Thyroid gland (tissue), 4 donors: ENCODE results near the gene HIVEP3. TPM values are rescaled to one million over a fixed set of nuclear protein-coding genes. Genes with fewer than 3 reads are reported as not detected.
A peak's percentile ranks its signal among the peaks of the same experiment; 100 is the strongest.

Experiments used
- DNase-seq, 2 donors: peaks; one replicate each; pipeline ENCODE4 v3.0.0-alpha.2; 2019
- H3K27ac ChIP-seq, 3 donors: fragments of 200-600 bp; sonication (generic); 1 replicate in 2 of 3; 2 replicates in 1 of 3; pipeline ENCODE4 v1.5.1; 2016 to 2019; ENCODE audit warnings: mild to moderate bottlenecking in 1 of 3, moderate library complexity in 1 of 3
- H3K27me3 ChIP-seq: fragments of 200-600 bp; sonication (generic); one replicate; pipeline ENCODE4 v1.5.1; 2019
- H3K36me3 ChIP-seq, 2 donors: fragments of 200-600 bp; sonication (generic); one replicate each; pipeline ENCODE4 v1.5.1; 2016 to 2019
- H3K4me1 ChIP-seq, 2 donors: fragments of 200-600 bp; sonication (generic); one replicate each; pipeline ENCODE4 v1.5.1; 2017 to 2019
- H3K4me3 ChIP-seq, 3 donors: fragments of 200-600 bp; sonication (generic); replicated peaks in 1 of 3; 1 replicate in 2 of 3; 2 replicates in 1 of 3; pipeline ENCODE4 v1.5.1; 2016; ENCODE audit warnings: mild to moderate bottlenecking in 1 of 3
- H3K9me3 ChIP-seq: fragments of 200-600 bp; sonication (generic); one replicate; pipeline ENCODE4 v1.5.1; 2017
- CTCF ChIP-seq, 6 experiments: fragments of 200-600 bp in 3 of 6; fragments of 450-650 bp in 3 of 6; sonication (generic) in 3 of 6; IDR thresholded peaks; one replicate each; pipeline ENCODE4 v1.5.1; 2016 to 2019; ENCODE audit warnings: antibody characterized with exemption in 6 of 6, mild to moderate bottlenecking in 2 of 6, inconsistent platforms in 1 of 6, moderate library complexity in 1 of 6
- POLR2A ChIP-seq, 2 donors: fragments of 450-650 bp; IDR thresholded peaks; one replicate each; pipeline ENCODE4 v1.6.1; 2017; ENCODE audit warnings: antibody characterized with exemption in 2 of 2, mild to moderate bottlenecking in 2 of 2, moderate library complexity in 1 of 2
- WGBS, 2 donors: methylation state at CpG; one replicate each; pipeline ENCODE4 v1.1.5; 2017; 5-methylcytosine and 5-hydroxymethylcytosine counted together
- intact Hi-C: fragments of 100-400 bp; cut with DNase I; formaldehyde crosslinking; loops from one replicate; pipeline ENCODE4 v1.15.1; 2023
- total RNA-seq, 4 donors: library from RNA; depleted of rRNA; stranded (reverse); fragments of >200 nt; gene quantifications; one replicate each; pipeline ENCODE4 v1.2.3, GENCODE V29; 2016

Gene HIVEP3
- total RNA-seq, 4 donors from 2014 or later: 9.7 to 13.5 (median 12.5) TPM

GRCh38 chr1:41842993-41843755, 75.5 kb downstream of the HIVEP3 start:
- no peaks in the 10 kb centered on the region for H3K36me3 ChIP-seq
- no peak for DNase-seq
- H3K4me1 ChIP-seq: peaks cover 7 to 9% of the 10 kb centered on the region in 2 donors
- no peaks in the 10 kb centered on the region for H3K27me3 ChIP-seq
- TF ChIP-seq POLR2A (IDR thresholded peaks at IDR 0.05): no peak
- TF ChIP-seq CTCF (IDR thresholded peaks at IDR 0.05): no peak
- intact Hi-C loops: no loop called here
- H3K27ac ChIP-seq: no peak overlapping the region
- 79 to 83% methylated on average over 11 of the region's 11 CpGs for WGBS, 2 donors
- no peaks in the 10 kb centered on the region for H3K9me3 ChIP-seq
- H3K4me3 ChIP-seq: no peak overlapping the region

- H3K36me3 ChIP-seq: no peaks in the 10 kb centered on the region
- 66 to 79% methylated on average over 2 of the region's 2 CpGs for WGBS, 2 donors
- H3K27ac ChIP-seq: no peak overlapping the region
- H3K4me1 ChIP-seq: peaks cover 0 to under 1% of the 10 kb centered on the region in 2 donors
- no peaks in the 10 kb centered on the region for H3K9me3 ChIP-seq
- intact Hi-C loops: no loop called here
- TF ChIP-seq POLR2A (IDR thresholded peaks at IDR 0.05): no peak
- TF ChIP-seq CTCF (IDR thresholded peaks at IDR 0.05): no peak
- no peaks in the 10 kb centered on the region for H3K27me3 ChIP-seq
- H3K4me3 ChIP-seq: no peak overlapping the region
- DNase-seq: no peak
These were observed 76.4 kb downstream of the HIVEP3 start for GRCh38 chr1:41842326-41842725.

GRCh38 chr1:41840592-41841246, 78.0 kb downstream of the HIVEP3 start:
- TF ChIP-seq POLR2A (IDR thresholded peaks at IDR 0.05) (no peak), CTCF (IDR thresholded peaks at IDR 0.05) (no peak)
- no peak overlapping the region for H3K4me3 ChIP-seq
- no peaks in the 10 kb centered on the region for H3K27me3 ChIP-seq
- peak; percentile 14 to 39 for DNase-seq
- no peaks in the 10 kb centered on the region for H3K4me1 ChIP-seq
- intact Hi-C loops: no loop called here
- H3K9me3 ChIP-seq: no peaks in the 10 kb centered on the region
- H3K36me3 ChIP-seq: no peaks in the 10 kb centered on the region
- 72 to 81% methylated on average over 8 of the region's 8 CpGs for WGBS, 2 donors
- H3K27ac ChIP-seq: no peak overlapping the region

- no peaks in the 10 kb centered on the region for H3K27me3 ChIP-seq
- TF ChIP-seq CTCF (IDR thresholded peaks at IDR 0.05) (no peak), POLR2A (IDR thresholded peaks at IDR 0.05) (no peak)
- no peaks in the 10 kb centered on the region for H3K36me3 ChIP-seq
- no peaks in the 10 kb centered on the region for H3K4me1 ChIP-seq
- intact Hi-C loops: no loop called here
- no peak overlapping the region for H3K27ac ChIP-seq
- H3K4me3 ChIP-seq: no peak overlapping the region
- no peaks in the 10 kb centered on the region for H3K9me3 ChIP-seq
- WGBS, 2 donors: 94 to 96% methylated on average over 6 of the region's 6 CpGs
- DNase-seq: no peak
These were observed 80.5 kb downstream of the HIVEP3 start for GRCh38 chr1:41838266-41838665.

GRCh38 chr1:41837691-41838090, 81.0 kb downstream of the HIVEP3 start:
- 95 to 97% methylated on average over 1 of the region's 1 CpG for WGBS, 2 donors
- Histone ChIP-seq H3K4me1 (no peaks in the 10 kb centered on the region), H3K4me3 (no peak overlapping the region), H3K36me3 (no peaks in the 10 kb centered on the region), H3K27ac (no peak overlapping the region), H3K27me3 (no peaks in the 10 kb centered on the region), H3K9me3 (no peaks in the 10 kb centered on the region)
- DNase-seq: no peak
- TF ChIP-seq CTCF (IDR thresholded peaks at IDR 0.05) (no peak), POLR2A (IDR thresholded peaks at IDR 0.05) (no peak)
- intact Hi-C loops: no loop called here
